Activated T-cell treated with anti-CD3 and anti-CD28 coated beads for 24 hours (primary cell): ENCODE measurements around the gene RAB6B.

Experiments used
- DNase-seq: peaks from one replicate; pipeline ENCODE4 v3.0.0-alpha.2; 2020; ENCODE audit warnings: low read depth

RAB6B gene

GRCh38 chr3:133835961-133836360 lies 59.7 kb downstream of the RAB6B start:
- no peak for DNase-seq

GRCh38 chr3:133835418-133835743 lies 60.3 kb downstream of the RAB6B start:
- no peak for DNase-seq

GRCh38 chr3:133834621-133835417 lies 60.9 kb downstream of the RAB6B start:
- DNase-seq = no peak

- DNase-seq = no peak
Measured at GRCh38 chr3:133833880-133834620, 61.6 kb downstream of the RAB6B start.

GRCh38 chr3:133833267-133833666 lies 62.4 kb downstream of the RAB6B start:
- no peak for DNase-seq

GRCh38 chr3:133832802-133833144 lies 62.9 kb downstream of the RAB6B start:
- no peak for DNase-seq

GRCh38 chr3:133831966-133832801 lies 63.5 kb downstream of the RAB6B start:
- DNase-seq = no peak

GRCh38 chr3:133830071-133830470 lies 65.6 kb downstream of the RAB6B start:
- no peak for DNase-seq

GRCh38 chr3:133829310-133829707 lies 66.4 kb downstream of the RAB6B start:
- DNase-seq = no peak

- DNase-seq = no peak
Measured at GRCh38 chr3:133828576-133829309, 66.9 kb downstream of the RAB6B start.

GRCh38 chr3:133827684-133828083 lies 68.0 kb downstream of the RAB6B start:
- DNase-seq = no peak

GRCh38 chr3:133827136-133827535 lies 68.5 kb downstream of the RAB6B start:
- DNase-seq = no peak

- no peak for DNase-seq
Measured at GRCh38 chr3:133825969-133826727, 69.5 kb downstream of the RAB6B start.

GRCh38 chr3:133824961-133825485 lies 70.7 kb downstream of the RAB6B start:
- DNase-seq = no peak

- DNase-seq = no peak
Measured at GRCh38 chr3:133821767-133822638, 73.7 kb downstream of the RAB6B start.

- DNase-seq = no peak
Measured at GRCh38 chr3:133820889-133821675, 74.6 kb downstream of the RAB6B start.

GRCh38 chr3:133820129-133820528 lies 75.6 kb downstream of the RAB6B start:
- no peak for DNase-seq

- no peak for DNase-seq
Measured at GRCh38 chr3:133815386-133815785, 80.3 kb downstream of the RAB6B start.

- no peak for DNase-seq
Measured at GRCh38 chr3:133812872-133813271, 82.8 kb downstream of the RAB6B start.
